Trophoblast cell (in vitro differentiated cells and primary cell): ENCODE measurements around the gene DEPP1.

Experiments
- DNase-seq, 2 donors: peaks; one replicate each; pipeline ENCODE4 v3.0.0-alpha.2; 2016
- H2AFZ ChIP-seq: 2 replicates; pipeline ENCODE4 v1.6.1; 2013; ENCODE audit warnings: low read length, moderate library complexity, mild to moderate bottlenecking; ENCODE audit not compliant: insufficient read depth, poor library complexity
- H2AK5ac ChIP-seq: 2 replicates; pipeline ENCODE4 v1.6.1; 2013; ENCODE audit warnings: mild to moderate bottlenecking, low read length
- H2BK120ac ChIP-seq: 2 replicates; pipeline ENCODE4 v1.6.1; 2013; ENCODE audit warnings: low read length, mild to moderate bottlenecking, moderate library complexity; ENCODE audit not compliant: insufficient read depth, poor library complexity
- H2BK12ac ChIP-seq: 2 replicates; pipeline ENCODE4 v1.6.1; 2013; ENCODE audit warnings: mild to moderate bottlenecking, low read length, moderate library complexity
- H2BK5ac ChIP-seq: 2 replicates; pipeline ENCODE4 v1.6.1; 2013; ENCODE audit warnings: low read length, low read depth, moderate library complexity, mild to moderate bottlenecking; ENCODE audit not compliant: poor library complexity
- H3K14ac ChIP-seq: 2 replicates; pipeline ENCODE4 v1.6.1; 2013; ENCODE audit warnings: mild to moderate bottlenecking, low read length
- H3K18ac ChIP-seq: 2 replicates; pipeline ENCODE4 v1.6.1; 2013; ENCODE audit warnings: mild to moderate bottlenecking, low read length
- H3K23ac ChIP-seq: 2 replicates; pipeline ENCODE4 v1.6.1; 2013; ENCODE audit warnings: low read length
- H3K27ac ChIP-seq: 2 replicates; pipeline ENCODE4 v1.5.1; 2013; ENCODE audit warnings: low read depth, mild to moderate bottlenecking, inconsistent platforms, low read length, moderate library complexity
- H3K27me3 ChIP-seq: 2 replicates; pipeline ENCODE4 v1.6.1; 2013; ENCODE audit warnings: inconsistent platforms, mild to moderate bottlenecking, low read length, moderate library complexity; ENCODE audit not compliant: insufficient read depth
- H3K36me3 ChIP-seq, 2 experiments: 1 replicate in 1 of 2; 2 replicates in 1 of 2; pipeline ENCODE4 v1.6.1; 2013; ENCODE audit warnings: low read length in 2 of 2, mild to moderate bottlenecking in 2 of 2, moderate library complexity in 1 of 2; ENCODE audit not compliant: insufficient read depth in 2 of 2, control insufficient read depth in 1 of 2
- H3K4ac ChIP-seq: 2 replicates; pipeline ENCODE4 v1.6.1; 2013; ENCODE audit warnings: low read depth, mild to moderate bottlenecking, low read length, moderate library complexity
- H3K4me1 ChIP-seq, 2 experiments: 1 replicate in 1 of 2; 2 replicates in 1 of 2; pipeline ENCODE4 v1.6.1; 2013; ENCODE audit warnings: low read length in 2 of 2, mild to moderate bottlenecking in 2 of 2, moderate library complexity in 1 of 2; ENCODE audit not compliant: insufficient read depth in 2 of 2, control insufficient read depth in 1 of 2
- H3K4me2 ChIP-seq: 2 replicates; pipeline ENCODE4 v1.6.1; 2013; ENCODE audit warnings: inconsistent platforms, mild to moderate bottlenecking, low read length, moderate library complexity
- H3K4me3 ChIP-seq: 2 replicates; pipeline ENCODE4 v1.5.1; 2013; ENCODE audit warnings: mild to moderate bottlenecking, low read depth, low read length, inconsistent platforms
- H3K79me1 ChIP-seq: one replicate; pipeline ENCODE4 v1.6.1; 2013; ENCODE audit warnings: low read length
- H3K79me2 ChIP-seq: 2 replicates; pipeline ENCODE4 v1.6.1; 2013; ENCODE audit warnings: low read length, mild to moderate bottlenecking; ENCODE audit not compliant: control insufficient read depth, insufficient read depth, poor library complexity
- H3K9ac ChIP-seq: 2 replicates; pipeline ENCODE4 v1.6.1; 2013; ENCODE audit warnings: mild to moderate bottlenecking, low read length
- H3K9me3 ChIP-seq: 2 replicates; pipeline ENCODE4 v1.6.1; 2013; ENCODE audit warnings: low read depth, mild to moderate bottlenecking, control low read depth, inconsistent platforms, low read length; ENCODE audit not compliant: insufficient read depth
- H4K12ac ChIP-seq: 2 replicates; pipeline ENCODE4 v1.6.1; 2013; ENCODE audit warnings: low read depth, mild to moderate bottlenecking, low read length, moderate library complexity
- H4K8ac ChIP-seq: 2 replicates; pipeline ENCODE4 v1.6.1; 2013; ENCODE audit warnings: low read depth, mild to moderate bottlenecking, low read length, moderate library complexity
- H4K91ac ChIP-seq: one replicate; pipeline ENCODE4 v1.6.1; 2013; ENCODE audit warnings: low read depth, mild to moderate bottlenecking, low read length, moderate library complexity
- WGBS: extraction: QIAGEN DNeasy Blood & Tissue Kit; methylation state at CpG from one replicate; pipeline ENCODE4 v1.1.7; 2013; ENCODE audit warnings: missing lambda C conversion rate; ENCODE audit not compliant: insufficient read length, insufficient coverage; ENCODE audit errors: extremely low coverage; 5-methylcytosine and 5-hydroxymethylcytosine counted together

The DEPP1 gene

DNA sequence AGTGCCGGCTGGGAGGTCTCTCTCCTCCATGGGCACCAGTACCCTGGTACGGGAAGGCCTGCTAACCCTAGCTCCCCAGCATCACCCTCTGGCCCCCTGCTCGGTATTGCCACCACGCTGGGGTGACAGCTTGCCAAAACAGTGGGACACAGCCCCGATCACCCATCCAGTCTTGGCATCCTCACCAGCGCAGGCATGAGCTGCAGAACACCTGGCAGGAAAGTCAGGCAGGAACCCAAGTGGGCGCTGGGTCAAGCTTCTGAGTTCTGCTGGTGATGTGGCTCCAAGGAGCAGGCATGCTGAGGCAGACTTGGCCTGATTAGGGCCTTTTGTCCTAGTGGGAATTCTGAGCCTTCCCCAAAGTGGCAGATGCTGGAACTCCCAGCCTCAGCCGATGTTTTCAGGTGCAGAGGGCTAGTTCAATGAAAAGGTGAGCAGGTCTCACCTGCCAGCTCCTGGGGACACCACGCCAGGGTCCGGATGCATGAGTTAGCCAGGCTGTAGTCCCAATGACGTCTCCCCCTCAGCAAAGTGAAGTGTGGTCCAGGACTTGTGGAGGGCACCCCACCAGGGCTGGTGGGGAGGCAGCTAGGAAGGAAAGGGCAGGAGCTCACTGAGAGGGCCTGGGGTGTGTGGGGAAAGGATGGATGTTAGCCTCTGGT lies 13.6 kb upstream of the DEPP1 start:
- no peak overlapping the region for H3K4me2 ChIP-seq
- H3K9ac ChIP-seq = no peak overlapping the region
- H3K27me3 ChIP-seq = no peaks in the 10 kb centered on the region
- no peak for DNase-seq
- no peak overlapping the region for H3K27ac ChIP-seq
- WGBS = no CpG with 5 or more reads among the region's 11 CpGs
- H4K91ac ChIP-seq = peak overlapping the region; percentile 54
- peak overlapping the region; percentile 30 for H4K8ac ChIP-seq
- H3K18ac ChIP-seq = peak overlapping the region; percentile 4
- H3K79me1 ChIP-seq = peaks cover 40% of the 10 kb centered on the region
- H2AK5ac ChIP-seq = peak overlapping the region; percentile 75
- peaks cover 23 to 27% of the 10 kb centered on the region in 2 experiments for H3K4me1 ChIP-seq
- H3K23ac ChIP-seq = no peak overlapping the region
- no peaks in the 10 kb centered on the region for H3K9me3 ChIP-seq
- no peak overlapping the region for H3K4ac ChIP-seq
- H3K4me3 ChIP-seq = no peak overlapping the region
- no peak overlapping the region for H2AFZ ChIP-seq
- H2BK120ac ChIP-seq = no peak overlapping the region
- H2BK12ac ChIP-seq = peak overlapping the region; percentile 29
- peaks cover 4% of the 10 kb centered on the region for H3K79me2 ChIP-seq
- peak overlapping the region; percentile 21 for H3K14ac ChIP-seq
- no peak overlapping the region for H2BK5ac ChIP-seq
- peaks cover 5 to 17% of the 10 kb centered on the region in 2 experiments for H3K36me3 ChIP-seq
- no peak overlapping the region for H4K12ac ChIP-seq

DNA sequence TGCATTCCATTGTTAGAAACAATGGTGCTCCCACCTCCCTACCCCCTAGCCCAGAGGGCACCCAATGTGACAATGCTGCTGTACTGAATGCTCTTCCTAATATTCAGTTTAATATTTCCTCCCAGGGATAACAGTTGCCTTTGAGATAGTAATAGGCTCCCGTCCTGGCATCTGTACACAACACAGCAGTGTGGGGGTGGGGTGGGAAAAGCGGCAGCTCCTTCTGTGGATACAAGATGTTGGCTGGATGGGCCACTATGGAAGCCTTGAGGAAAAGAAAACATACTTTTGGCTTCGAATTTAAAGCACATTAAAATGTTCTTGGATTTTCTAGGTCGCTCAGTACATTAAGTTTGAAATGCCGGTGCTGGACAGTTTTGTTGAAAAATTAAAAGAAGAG lies 13.0 kb upstream of the DEPP1 start:
- Histone ChIP-seq H4K91ac (no peak overlapping the region), H3K36me3 (peaks cover 5 to 17% of the 10 kb centered on the region in 2 experiments), H3K18ac (no peak overlapping the region), H3K9ac (no peak overlapping the region), H2AFZ (no peak overlapping the region), H2BK12ac (no peak overlapping the region), H4K8ac (no peak overlapping the region), H3K4me3 (no peak overlapping the region), H3K23ac (no peak overlapping the region), H3K27me3 (no peaks in the 10 kb centered on the region), H2AK5ac (no peak overlapping the region), H3K27ac (no peak overlapping the region), H3K4ac (no peak overlapping the region), H3K4me1 (peaks cover 23 to 25% of the 10 kb centered on the region in 2 experiments), H3K79me1 (peaks cover 37% of the 10 kb centered on the region), H2BK5ac (no peak overlapping the region), H3K4me2 (no peak overlapping the region), H2BK120ac (no peak overlapping the region), H3K79me2 (peaks cover 4% of the 10 kb centered on the region), H3K9me3 (no peaks in the 10 kb centered on the region), H4K12ac (no peak overlapping the region), H3K14ac (no peak overlapping the region)
- WGBS = no CpG with 5 or more reads among the region's 5 CpGs
- no peak for DNase-seq

DNA sequence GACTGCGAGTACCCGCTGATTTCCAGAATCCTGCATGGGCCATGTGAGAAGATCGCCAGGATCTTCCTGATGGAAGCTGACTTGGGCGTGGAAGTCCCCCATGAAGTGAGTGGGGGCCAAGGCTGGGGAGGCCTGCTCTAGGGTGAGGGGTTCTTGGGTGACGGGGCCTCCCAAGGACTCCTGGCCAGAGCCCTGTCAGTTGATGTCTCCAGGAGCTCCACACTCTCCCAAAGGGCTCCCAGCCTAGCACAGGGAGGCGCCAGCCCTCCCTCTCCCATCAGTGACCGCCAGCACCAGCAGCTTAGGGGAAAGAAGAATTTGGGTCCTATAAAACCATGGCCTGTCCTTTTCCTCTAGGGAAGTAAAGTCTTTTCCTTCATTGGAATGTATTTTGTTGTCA lies 12.4 kb upstream of the DEPP1 start:
- Histone ChIP-seq H3K4ac (no peak overlapping the region), H3K9ac (no peak overlapping the region), H3K4me2 (no peak overlapping the region), H3K18ac (no peak overlapping the region), H3K79me1 (peaks cover 31% of the 10 kb centered on the region), H3K36me3 (peaks cover 5 to 17% of the 10 kb centered on the region in 2 experiments), H3K23ac (no peak overlapping the region), H2AK5ac (no peak overlapping the region), H3K9me3 (no peaks in the 10 kb centered on the region), H3K14ac (no peak overlapping the region), H2BK5ac (no peak overlapping the region), H2AFZ (no peak overlapping the region), H3K79me2 (peaks cover 4% of the 10 kb centered on the region), H3K4me3 (no peak overlapping the region), H4K12ac (no peak overlapping the region), H4K91ac (peak overlapping the region; percentile 29), H3K27me3 (no peaks in the 10 kb centered on the region), H3K4me1 (peaks cover 19 to 23% of the 10 kb centered on the region in 2 experiments), H2BK12ac (peak overlapping the region; percentile 23), H2BK120ac (no peak overlapping the region), H4K8ac (no peak overlapping the region), H3K27ac (no peak overlapping the region)
- no peak for DNase-seq
- WGBS = no CpG with 5 or more reads among the region's 7 CpGs

DNA sequence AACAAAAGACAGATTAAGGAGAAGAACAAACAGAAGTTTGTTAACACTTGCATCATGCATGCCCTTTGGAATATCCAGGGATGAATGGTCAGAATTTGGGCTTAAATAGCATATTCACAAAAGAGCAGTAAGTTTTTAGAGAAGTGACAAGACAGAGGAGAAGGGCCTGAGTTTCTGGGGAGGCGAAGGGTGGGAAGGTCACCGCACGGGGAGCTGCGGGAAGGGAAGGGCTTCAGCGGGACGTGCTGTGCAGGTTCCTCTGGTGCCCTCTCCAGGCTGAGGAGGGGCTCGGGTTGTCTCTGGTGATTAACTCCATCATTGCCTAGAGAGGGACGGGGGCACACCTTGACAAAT lies 11.7 kb upstream of the DEPP1 start:
- Histone ChIP-seq H3K9ac (no peak overlapping the region), H2BK120ac (no peak overlapping the region), H3K27me3 (no peaks in the 10 kb centered on the region), H3K9me3 (no peaks in the 10 kb centered on the region), H4K12ac (no peak overlapping the region), H3K79me2 (peaks cover 4% of the 10 kb centered on the region), H2AFZ (no peak overlapping the region), H3K36me3 (peaks cover 5 to 17% of the 10 kb centered on the region in 2 experiments), H3K4ac (no peak overlapping the region), H3K18ac (no peak overlapping the region), H3K4me2 (no peak overlapping the region), H3K27ac (no peak overlapping the region), H4K91ac (no peak overlapping the region), H2AK5ac (no peak overlapping the region), H3K14ac (no peak overlapping the region), H4K8ac (no peak overlapping the region), H3K23ac (no peak overlapping the region), H2BK5ac (no peak overlapping the region), H3K4me3 (no peak overlapping the region), H3K79me1 (peaks cover 30% of the 10 kb centered on the region), H3K4me1 (peaks cover 19 to 23% of the 10 kb centered on the region in 2 experiments), H2BK12ac (no peak overlapping the region)
- WGBS = no CpG with 5 or more reads among the region's 8 CpGs
- no peak for DNase-seq
